Karpas-422 (cell line): Measurements from ENCODE around the gene RASL10B. TPM values are rescaled to one million over a fixed set of nuclear protein-coding genes. Genes with fewer than 3 reads are reported as not detected.

Experiments used
- DNase-seq: peaks from one replicate; pipeline ENCODE4 v3.0.0-alpha.2; 2015
- H2AFZ ChIP-seq: fragments of 200-600 bp; sonication (generic); 2 replicates; pipeline ENCODE4 v1.6.1; 2014; ENCODE audit warnings: antibody characterized with exemption, low read length, mixed read lengths
- H3K27ac ChIP-seq: fragments of 200-600 bp; sonication (generic); 2 replicates; pipeline ENCODE4 v1.5.1; 2014; ENCODE audit warnings: mild to moderate bottlenecking, low read length, moderate library complexity
- H3K27me3 ChIP-seq: fragments of 200-600 bp; sonication (generic); 2 replicates; pipeline ENCODE4 v1.6.1; 2014; ENCODE audit warnings: low read length, mixed read lengths
- H3K36me3 ChIP-seq: fragments of 200-600 bp; sonication (generic); 2 replicates; pipeline ENCODE4 v1.6.1; 2014; ENCODE audit warnings: low read length, mixed read lengths; ENCODE audit not compliant: insufficient read depth
- H3K4me1 ChIP-seq: fragments of 200-600 bp; sonication (generic); 2 replicates; pipeline ENCODE4 v1.6.1; 2014; ENCODE audit warnings: mild to moderate bottlenecking, low read length, mixed read lengths
- H3K4me2 ChIP-seq: fragments of 200-600 bp; sonication (generic); 2 replicates; pipeline ENCODE4 v1.6.1; 2014; ENCODE audit warnings: low read length, low read depth, mild to moderate bottlenecking; ENCODE audit not compliant: poor library complexity, severe bottlenecking
- H3K4me3 ChIP-seq: fragments of 200-600 bp; sonication (generic); 2 replicates; pipeline ENCODE4 v1.5.1; 2014; ENCODE audit warnings: mild to moderate bottlenecking, antibody characterized with exemption, low read length, mixed read lengths
- H3K79me2 ChIP-seq: fragments of 200-600 bp; sonication (generic); 2 replicates; pipeline ENCODE4 v1.6.1; 2014; ENCODE audit warnings: mild to moderate bottlenecking, low read length, mixed read lengths
- H3K9ac ChIP-seq: fragments of 200-600 bp; sonication (generic); 2 replicates; pipeline ENCODE4 v1.6.0; 2014; ENCODE audit warnings: low read length
- H3K9me2 ChIP-seq: fragments of 200-600 bp; sonication (generic), shearing (Covaris generic); replicated peaks from 2 replicates; pipeline ENCODE4 v1.6.0; 2014; ENCODE audit warnings: mild to moderate bottlenecking, low read length, moderate library complexity; ENCODE audit not compliant: insufficient read depth
- H3K9me3 ChIP-seq: fragments of 300-700, 200-600 bp; sonication (generic); 2 replicates; pipeline ENCODE4 v1.6.1; 2014; ENCODE audit warnings: low read length, mixed read lengths
- H4K20me1 ChIP-seq: fragments of 200-600 bp; sonication (generic); 2 replicates; pipeline ENCODE4 v1.6.1; 2014; ENCODE audit warnings: mild to moderate bottlenecking, antibody characterized with exemption, low read length, low read depth; ENCODE audit not compliant: insufficient read depth
- total RNA-seq: library from RNA; depleted of rRNA; stranded (reverse); fragments of >200 nt; shearing (Covaris generic); gene quantifications from 2 replicates; pipeline ENCODE4 v1.2.3, GENCODE V29; 2014; ENCODE audit warnings: low replicate concordance

RASL10B gene
- total RNA-seq, 1 experiment from 2014 or later, result not detected

DNA sequence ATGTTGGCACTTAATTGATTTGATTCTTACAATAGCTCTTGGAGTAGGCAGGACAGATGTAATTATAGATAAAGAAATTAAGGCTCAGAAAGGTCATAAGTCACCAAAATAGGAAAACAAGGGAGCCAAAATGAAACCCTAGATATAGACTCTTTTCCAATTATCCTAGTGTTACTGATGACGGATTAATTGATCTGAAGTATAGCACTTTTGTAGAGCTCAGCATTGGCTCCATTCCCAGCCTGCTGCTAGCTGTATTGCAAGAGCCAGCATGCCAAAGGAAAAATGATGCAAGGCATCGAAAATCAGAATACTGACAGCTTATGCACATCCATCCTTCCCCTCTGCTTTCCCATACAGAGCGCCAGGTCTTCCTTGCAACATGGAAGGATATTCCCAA, 21.6 kb upstream of the RASL10B start:
- peaks cover 13% of the 10 kb centered on the region for H3K4me1 ChIP-seq
- H3K36me3 ChIP-seq, result peaks cover 14% of the 10 kb centered on the region; the same call in 1 of the 2 replicates
- H3K27ac ChIP-seq, result no peak overlapping the region
- no peak overlapping the region for H3K9ac ChIP-seq
- H3K79me2 ChIP-seq, result no peaks in the 10 kb centered on the region
- no peak overlapping the region for H2AFZ ChIP-seq
- no peak for DNase-seq
- no peaks in the 10 kb centered on the region for H3K27me3 ChIP-seq
- no peak overlapping the region for H3K4me3 ChIP-seq
- H3K9me3 ChIP-seq, result no peaks in the 10 kb centered on the region
- no peaks in the 10 kb centered on the region for H3K9me2 ChIP-seq
- no peaks in the 10 kb centered on the region for H4K20me1 ChIP-seq
- H3K4me2 ChIP-seq, result no peak overlapping the region

DNA sequence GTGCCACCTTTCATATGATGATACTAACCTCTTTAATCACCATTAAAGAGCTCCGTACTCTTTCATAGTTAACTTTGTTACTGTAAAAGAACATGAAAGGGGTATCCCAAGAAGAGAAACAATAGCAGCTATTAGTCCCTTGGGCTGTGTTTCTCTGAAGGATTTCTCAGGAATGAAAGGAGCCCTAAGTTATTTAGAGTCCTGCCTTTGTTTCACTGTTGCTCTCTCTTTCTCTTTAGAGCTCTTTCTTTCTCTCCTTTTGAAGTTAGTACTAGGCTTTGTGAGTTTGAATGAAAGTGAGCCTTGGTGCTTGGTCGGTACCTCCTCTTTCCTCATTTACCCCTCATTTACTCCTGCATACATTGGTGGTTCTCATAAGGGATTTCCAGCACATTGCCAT, 20.5 kb upstream of the RASL10B start:
- H2AFZ ChIP-seq, result no peak overlapping the region
- H3K79me2 ChIP-seq, result no peaks in the 10 kb centered on the region
- no peaks in the 10 kb centered on the region for H3K27me3 ChIP-seq
- H3K4me3 ChIP-seq, result no peak overlapping the region
- no peak overlapping the region for H3K9ac ChIP-seq
- no peak overlapping the region for H3K4me2 ChIP-seq
- no peaks in the 10 kb centered on the region for H3K9me2 ChIP-seq
- peaks cover 13% of the 10 kb centered on the region for H3K4me1 ChIP-seq
- H3K36me3 ChIP-seq, result peaks cover 14% of the 10 kb centered on the region; the same call in 1 of the 2 replicates
- no peak overlapping the region for H3K27ac ChIP-seq
- H4K20me1 ChIP-seq, result no peaks in the 10 kb centered on the region
- DNase-seq, result no peak
- H3K9me3 ChIP-seq, result no peaks in the 10 kb centered on the region

DNA sequence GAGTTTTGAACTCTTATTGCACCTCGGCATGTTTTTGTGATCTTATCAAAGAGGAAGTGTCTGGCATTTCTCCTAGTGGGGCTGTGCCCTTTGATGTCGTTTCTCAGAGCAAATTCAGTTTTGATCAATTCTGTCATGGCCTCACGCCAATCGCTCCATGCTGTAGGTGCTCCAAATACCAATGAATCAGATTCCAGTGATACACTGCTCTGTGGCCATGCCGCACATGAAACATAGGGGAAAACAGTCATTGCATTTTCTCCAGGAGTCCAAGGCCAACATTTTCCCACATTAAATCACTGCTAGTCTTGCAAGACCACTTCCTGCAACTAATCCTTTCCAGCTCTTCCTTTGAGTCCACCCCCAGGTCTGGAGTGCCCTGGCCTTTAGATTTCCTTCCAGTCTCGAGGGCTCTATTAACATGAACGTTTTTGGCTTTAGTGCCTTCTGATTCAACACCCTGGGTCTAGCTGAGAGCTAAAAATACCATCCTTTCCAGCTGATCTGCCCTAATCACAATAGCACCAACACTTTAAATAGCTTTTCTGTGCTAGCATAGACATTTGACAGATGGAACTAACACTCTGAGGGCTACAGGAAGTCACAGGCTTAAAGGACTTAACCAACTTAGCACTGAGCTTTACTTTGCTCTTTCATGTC, 18.2 kb upstream of the RASL10B start:
- Histone ChIP-seq H3K4me2 (no peak overlapping the region), H3K4me3 (no peak overlapping the region), H3K9me2 (no peaks in the 10 kb centered on the region), H3K9me3 (no peaks in the 10 kb centered on the region), H4K20me1 (no peaks in the 10 kb centered on the region), H2AFZ (no peak overlapping the region), H3K4me1 (peaks cover 10% of the 10 kb centered on the region), H3K27ac (no peak overlapping the region), H3K27me3 (no peaks in the 10 kb centered on the region), H3K79me2 (no peaks in the 10 kb centered on the region), H3K9ac (no peak overlapping the region), H3K36me3 (peaks cover 14% of the 10 kb centered on the region; the same call in 1 of the 2 replicates)
- no peak for DNase-seq

DNA sequence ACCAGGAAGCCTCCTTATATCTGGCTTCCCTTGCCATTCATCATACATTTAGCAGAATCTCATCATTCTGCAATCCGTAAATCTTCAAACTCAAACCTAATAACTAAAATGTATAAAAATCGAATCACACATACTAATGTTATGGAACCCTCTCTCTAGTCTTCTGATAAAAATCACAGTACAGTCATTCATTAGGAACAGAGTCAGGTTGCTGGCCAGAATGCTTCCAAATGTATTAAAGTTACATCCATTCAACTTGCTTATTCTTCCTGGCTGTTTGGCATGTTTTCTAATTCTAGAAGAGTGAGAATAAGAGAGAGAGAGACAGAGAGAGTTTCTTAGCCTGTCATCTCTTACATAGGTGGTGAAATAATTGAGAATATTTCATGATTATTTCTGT, 16.5 kb upstream of the RASL10B start:
- no peak overlapping the region for H3K4me3 ChIP-seq
- no peak for DNase-seq

DNA sequence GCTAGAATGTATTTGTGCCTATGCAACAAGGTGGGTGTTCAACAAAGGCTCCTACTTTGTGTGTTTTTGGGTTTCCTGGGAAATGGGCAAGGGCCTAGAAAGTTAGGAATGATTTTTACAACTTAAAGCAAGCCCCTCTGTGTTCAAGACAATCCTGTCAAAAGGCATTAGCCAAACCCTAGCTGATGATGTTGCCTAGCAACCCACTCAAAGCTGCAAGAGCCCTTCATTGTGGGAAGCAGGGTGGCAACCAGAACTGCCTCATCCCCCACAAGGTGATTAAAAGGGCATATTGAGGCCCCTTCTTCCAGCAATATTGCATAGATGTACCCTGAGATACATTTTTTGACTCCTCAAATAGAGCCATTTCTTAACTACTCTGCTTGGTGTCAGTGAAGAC, 16.0 kb upstream of the RASL10B start:
- no peaks in the 10 kb centered on the region for H3K9me3 ChIP-seq
- no peak overlapping the region for H3K4me2 ChIP-seq
- no peaks in the 10 kb centered on the region for H3K4me1 ChIP-seq
- no peak overlapping the region for H3K4me3 ChIP-seq
- H3K9me2 ChIP-seq, result no peaks in the 10 kb centered on the region
- H3K9ac ChIP-seq, result no peak overlapping the region
- no peaks in the 10 kb centered on the region for H4K20me1 ChIP-seq
- H2AFZ ChIP-seq, result no peak overlapping the region
- peaks cover 5% of the 10 kb centered on the region; the same call in 1 of the 2 replicates for H3K36me3 ChIP-seq
- H3K79me2 ChIP-seq, result no peaks in the 10 kb centered on the region
- DNase-seq, result no peak
- H3K27ac ChIP-seq, result no peak overlapping the region
- no peaks in the 10 kb centered on the region for H3K27me3 ChIP-seq

More for the DNA sequence above, 16.5 kb upstream of the RASL10B start:
- no peak overlapping the region for H2AFZ ChIP-seq
- H3K9me3 ChIP-seq, result no peaks in the 10 kb centered on the region
- no peaks in the 10 kb centered on the region for H3K9me2 ChIP-seq
- H3K79me2 ChIP-seq, result no peaks in the 10 kb centered on the region
- H3K27ac ChIP-seq, result no peak overlapping the region
- peaks cover 9% of the 10 kb centered on the region; the same call in 1 of the 2 replicates for H3K36me3 ChIP-seq
- no peaks in the 10 kb centered on the region for H4K20me1 ChIP-seq
- no peak overlapping the region for H3K4me2 ChIP-seq
- H3K9ac ChIP-seq, result no peak overlapping the region
- no peaks in the 10 kb centered on the region for H3K4me1 ChIP-seq
- no peaks in the 10 kb centered on the region for H3K27me3 ChIP-seq

DNA sequence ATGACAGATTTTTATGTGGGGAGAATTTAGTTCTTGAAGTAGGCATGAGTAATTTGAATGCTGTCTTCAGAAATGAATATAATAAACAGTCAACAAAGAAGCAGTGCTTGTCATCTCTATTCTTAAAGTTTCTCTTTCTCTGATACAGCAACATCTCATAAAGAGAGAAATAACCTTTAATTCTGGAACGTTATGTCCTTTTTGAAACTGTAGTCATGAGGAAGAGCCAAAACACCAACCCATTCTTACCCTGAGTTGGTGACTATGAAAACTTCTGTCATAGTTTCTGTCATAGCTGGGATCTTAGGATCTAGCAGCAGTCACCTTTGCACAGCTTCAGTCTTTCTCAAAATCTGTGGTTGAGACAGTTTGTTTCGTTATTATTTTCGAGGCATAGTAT, 15.3 kb upstream of the RASL10B start:
- Histone ChIP-seq H3K27me3 (no peaks in the 10 kb centered on the region), H4K20me1 (no peaks in the 10 kb centered on the region), H3K9me2 (no peaks in the 10 kb centered on the region), H3K4me2 (no peak overlapping the region), H3K79me2 (no peaks in the 10 kb centered on the region), H2AFZ (no peak overlapping the region), H3K4me3 (no peak overlapping the region), H3K27ac (no peak overlapping the region), H3K9ac (no peak overlapping the region), H3K9me3 (no peaks in the 10 kb centered on the region), H3K4me1 (no peaks in the 10 kb centered on the region), H3K36me3 (peaks cover under 1% of the 10 kb centered on the region; the same call in 1 of the 2 replicates)
- no peak for DNase-seq

DNA sequence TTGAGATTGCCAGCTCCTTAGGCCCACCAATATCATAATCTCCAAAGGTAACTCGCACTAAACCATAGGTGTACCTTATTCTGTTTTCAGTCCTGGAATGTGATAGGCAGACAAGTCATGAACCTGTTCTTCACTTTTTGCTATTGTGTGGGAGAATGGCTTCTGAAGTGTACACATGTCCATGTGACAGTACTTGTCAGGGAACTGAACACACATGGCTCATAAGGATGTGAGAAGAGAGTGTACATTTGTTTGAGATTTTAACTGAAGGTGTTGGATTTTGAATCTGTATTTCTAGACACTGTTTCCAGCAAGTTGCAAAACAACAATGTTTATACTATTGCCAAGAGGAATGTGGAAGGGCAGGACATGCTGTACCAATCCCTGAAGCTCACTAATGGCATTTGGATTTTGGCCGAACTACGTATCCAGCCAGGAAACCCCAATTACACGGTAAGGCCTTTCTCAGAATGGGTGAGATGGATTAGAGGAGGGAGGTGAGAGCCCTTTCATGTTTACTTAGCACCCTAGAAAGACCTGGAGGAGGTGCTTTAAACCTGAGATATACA, 14.5 kb upstream of the RASL10B start:
- Histone ChIP-seq H3K9me3 (no peaks in the 10 kb centered on the region), H3K4me1 (no peaks in the 10 kb centered on the region), H3K9me2 (no peaks in the 10 kb centered on the region), H2AFZ (no peak overlapping the region), H3K4me2 (no peak overlapping the region), H4K20me1 (no peaks in the 10 kb centered on the region), H3K27me3 (no peaks in the 10 kb centered on the region), H3K79me2 (no peaks in the 10 kb centered on the region), H3K36me3 (no peaks in the 10 kb centered on the region), H3K4me3 (no peak overlapping the region), H3K27ac (no peak overlapping the region), H3K9ac (no peak overlapping the region)
- no peak for DNase-seq

DNA sequence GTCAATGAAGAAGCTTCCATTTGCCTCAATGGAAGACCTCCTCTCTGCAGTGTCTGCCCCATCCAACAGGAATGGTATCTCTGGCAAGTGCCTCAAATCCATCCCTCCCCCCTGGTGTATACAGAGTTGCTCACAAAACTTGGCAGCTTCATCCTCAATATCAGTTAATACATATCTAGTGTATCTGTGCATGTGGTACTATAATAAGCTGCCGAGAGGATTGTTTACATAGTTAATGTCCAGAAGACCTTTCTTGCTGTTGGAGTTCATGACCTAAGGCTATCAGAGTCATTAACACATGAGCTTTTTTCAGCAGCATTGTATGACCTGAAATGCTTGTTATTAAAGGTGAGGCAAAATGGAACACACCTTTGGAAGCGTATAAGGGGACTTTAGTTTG, 14.0 kb upstream of the RASL10B start:
- no peaks in the 10 kb centered on the region for H4K20me1 ChIP-seq
- no peaks in the 10 kb centered on the region for H3K9me3 ChIP-seq
- no peak overlapping the region for H3K9ac ChIP-seq
- no peaks in the 10 kb centered on the region for H3K9me2 ChIP-seq
- no peak for DNase-seq
- no peak overlapping the region for H3K4me2 ChIP-seq
- no peak overlapping the region for H3K27ac ChIP-seq
- H3K4me1 ChIP-seq, result no peaks in the 10 kb centered on the region
- H3K27me3 ChIP-seq, result no peaks in the 10 kb centered on the region
- no peak overlapping the region for H2AFZ ChIP-seq
- H3K4me3 ChIP-seq, result no peak overlapping the region
- no peaks in the 10 kb centered on the region for H3K79me2 ChIP-seq
- no peaks in the 10 kb centered on the region for H3K36me3 ChIP-seq
